SU-DHL-6 (cell line): ENCODE data around the gene CPNE4.

Experiments used
- CTCF ChIP-seq: fragments of 200-600 bp; sonication (generic); IDR thresholded peaks from one replicate; pipeline ENCODE4 v1.5.1; 2017; ENCODE audit warnings: antibody characterized with exemption, mild to moderate bottlenecking, low read length, moderate library complexity; ENCODE audit not compliant: insufficient read depth, poor library complexity, severe bottlenecking
- EZH2phosphoT487 ChIP-seq: fragments of 200-600 bp; sonication (generic), shearing (Covaris generic); conservative IDR thresholded peaks from 2 replicates; pipeline ENCODE4 v1.6.1; 2018; ENCODE audit warnings: mild to moderate bottlenecking, antibody characterized with exemption, low read length, moderate library complexity, mixed read lengths

GRCh38 chr3:131880948-131881347 is 153.9 kb downstream of the CPNE4 start:
- TF ChIP-seq CTCF (no peak), EZH2phosphoT487 (no peak)
